HG02840 (cell line): ENCODE data around the gene FBXO44.

ENCODE experiments used
- ATAC-seq: cut with Tn5 transposase; IDR thresholded peaks from one replicate; pipeline ENCODE4 v1.9.1; 2021; ENCODE audit warnings: mild to moderate bottlenecking, moderate library complexity, moderate number of reproducible peaks; ENCODE audit not compliant: unreplicated experiment, low FRiP score

Gene FBXO44

GRCh38 chr1:11654939-11655808 lies 497 bp downstream of the FBXO44 start:
- ATAC-seq = no peak

- no peak for ATAC-seq
Observed at GRCh38 chr1:11657654-11658053, 3.0 kb downstream of the FBXO44 start.

DNA sequence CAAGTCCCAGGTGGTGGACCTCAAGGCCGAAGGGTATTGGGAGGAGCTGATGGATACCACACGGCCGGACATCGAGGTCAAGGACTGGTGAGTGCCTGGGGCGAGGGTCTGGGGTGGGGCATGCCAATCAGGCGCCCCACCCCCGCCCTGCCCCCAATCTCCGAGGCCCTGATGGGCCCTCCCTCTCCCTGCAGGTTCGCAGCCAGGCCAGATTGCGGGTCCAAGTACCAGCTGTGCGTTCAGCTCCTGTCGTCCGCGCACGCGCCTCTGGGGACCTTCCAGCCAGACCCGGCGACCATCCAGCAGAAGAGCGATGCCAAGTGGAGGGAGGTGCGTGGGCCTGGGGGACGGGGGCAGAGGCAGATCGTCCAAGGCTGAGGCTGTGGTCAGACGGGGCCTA lies 3.9 kb downstream of the FBXO44 start:
- no peak for ATAC-seq

DNA sequence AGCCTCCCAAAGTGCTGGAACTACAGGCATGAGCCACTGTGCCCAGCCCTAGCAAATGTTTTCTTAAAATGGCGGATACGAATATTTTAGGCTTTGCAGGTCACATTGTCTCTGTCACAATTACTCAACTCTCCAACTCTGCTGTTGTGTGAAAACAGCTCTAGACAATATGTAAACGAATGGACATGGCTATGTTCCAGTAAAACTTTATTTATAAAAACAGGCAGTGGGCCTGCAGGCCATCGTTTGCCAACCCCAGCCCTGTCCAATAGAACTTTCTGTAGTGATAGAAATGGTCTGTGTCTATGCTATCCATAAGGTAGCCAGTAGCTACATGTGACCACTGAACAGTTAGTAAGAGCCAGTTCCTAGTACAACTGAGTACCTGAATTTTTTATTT lies 5.1 kb downstream of the FBXO44 start:
- ATAC-seq = no peak

GRCh38 chr1:11661103-11661502 lies 6.4 kb downstream of the FBXO44 start:
- ATAC-seq = no peak

DNA sequence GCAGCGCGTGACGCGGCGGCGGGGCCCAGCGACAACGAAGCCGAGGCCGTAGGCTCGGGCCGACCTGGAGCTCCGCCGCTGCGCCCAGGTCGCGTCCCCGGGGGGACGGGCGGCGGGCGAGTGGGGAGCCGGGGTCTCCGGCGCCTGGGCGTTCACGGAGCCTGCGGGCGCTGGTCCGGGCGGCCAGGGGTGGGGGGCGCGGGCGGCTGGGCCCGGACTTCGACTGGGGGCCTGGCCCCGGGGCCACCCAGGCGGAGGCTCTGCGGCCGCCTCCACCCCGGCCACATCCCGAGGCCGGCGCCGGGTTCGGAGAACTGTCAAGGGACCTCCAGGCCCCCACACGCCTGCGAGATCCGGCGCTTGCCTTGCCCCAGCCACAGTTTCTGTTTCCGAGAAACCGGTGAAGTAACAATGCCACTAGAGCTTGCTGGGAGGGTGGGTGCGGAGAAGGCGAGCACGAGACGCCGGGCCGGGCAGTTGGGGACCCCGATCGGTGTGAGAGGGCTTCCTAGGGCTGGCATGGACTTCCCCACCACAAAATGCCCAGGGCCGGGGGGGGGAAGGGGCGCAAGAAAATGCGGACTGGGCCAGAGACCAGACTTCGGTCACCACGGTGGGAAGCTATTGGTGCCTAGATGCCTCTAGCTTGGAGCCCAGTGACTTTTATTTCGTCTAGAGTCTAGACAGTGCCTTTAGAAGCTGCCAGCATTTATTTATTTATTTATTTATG lies 9.8 kb downstream of the FBXO44 start:
- ATAC-seq = peak; percentile 44

DNA sequence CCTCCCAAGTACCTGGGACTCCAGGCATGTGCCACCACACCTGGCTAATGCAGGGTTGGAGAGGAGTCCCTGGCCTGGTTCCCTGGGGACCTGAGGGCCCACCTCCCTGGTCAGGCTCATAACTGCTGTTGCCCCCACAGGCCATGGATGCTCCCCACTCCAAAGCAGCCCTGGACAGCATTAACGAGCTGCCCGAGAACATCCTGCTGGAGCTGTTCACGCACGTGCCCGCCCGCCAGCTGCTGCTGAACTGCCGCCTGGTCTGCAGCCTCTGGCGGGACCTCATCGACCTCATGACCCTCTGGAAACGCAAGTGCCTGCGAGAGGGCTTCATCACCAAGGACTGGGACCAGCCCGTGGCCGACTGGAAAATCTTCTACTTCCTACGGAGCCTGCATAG lies 13.8 kb downstream of the FBXO44 start:
- ATAC-seq = no peak

DNA sequence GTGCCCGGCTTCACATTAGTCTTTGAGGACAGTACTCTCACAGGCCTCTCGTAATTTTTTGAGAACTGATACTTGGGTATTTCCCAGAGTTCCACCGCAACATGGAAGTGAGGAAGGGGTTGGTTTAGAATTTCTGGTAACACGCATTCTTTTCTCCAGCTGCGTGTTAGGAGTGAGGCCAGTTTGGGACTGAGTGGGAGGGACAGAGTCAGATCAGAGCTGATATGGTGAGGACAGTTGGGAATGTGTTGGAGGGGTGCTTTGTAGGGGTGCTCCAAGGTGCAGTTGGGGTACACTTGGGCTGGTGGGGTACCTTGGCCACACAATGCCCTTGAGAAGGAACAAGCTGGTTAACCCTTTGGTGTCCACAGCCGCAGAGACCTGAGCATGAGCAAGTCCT lies 16.1 kb downstream of the FBXO44 start:
- ATAC-seq = no peak

- ATAC-seq = no peak
Observed at GRCh38 chr1:11671205-11671543, 16.5 kb downstream of the FBXO44 start.

DNA sequence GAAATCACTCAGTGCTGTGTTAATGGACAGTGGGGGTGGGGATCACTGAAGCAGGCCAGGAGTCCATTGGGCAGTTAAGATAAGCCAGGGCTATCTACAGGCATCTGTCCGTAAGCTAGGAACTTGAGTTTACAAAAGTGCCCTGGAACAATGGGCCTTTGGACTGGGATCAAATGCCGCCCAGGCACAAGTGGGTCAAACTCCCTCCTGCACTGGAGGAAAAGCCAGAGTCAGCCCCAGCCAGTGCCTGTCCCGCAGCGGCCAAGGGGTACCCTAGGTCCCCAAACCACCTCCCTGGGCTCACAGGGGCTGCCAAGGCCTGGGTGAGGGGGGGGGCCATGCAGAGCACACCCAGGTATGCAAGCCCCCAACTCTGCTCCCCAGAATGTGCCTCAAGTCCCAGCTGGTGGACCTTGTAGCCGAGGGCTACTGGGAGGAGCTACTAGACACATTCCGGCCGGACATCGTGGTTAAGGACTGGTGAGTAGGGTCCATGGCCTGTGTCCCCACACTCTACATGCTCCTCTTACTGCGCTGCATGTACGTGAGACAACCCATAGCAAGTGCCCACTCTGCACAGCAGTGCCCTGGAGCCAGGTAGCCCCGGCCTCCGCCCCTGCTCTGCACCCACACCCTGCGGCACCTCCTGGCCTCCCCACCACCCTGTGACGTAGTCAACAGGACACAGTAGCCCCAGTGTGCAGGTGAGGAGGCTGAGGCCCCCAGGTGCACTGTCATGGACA lies 17.0 kb downstream of the FBXO44 start:
- ATAC-seq = no peak

- no peak for ATAC-seq
Observed at GRCh38 chr1:11673089-11673769, 18.6 kb downstream of the FBXO44 start.

GRCh38 chr1:11674488-11674887 lies 19.8 kb downstream of the FBXO44 start:
- ATAC-seq = no peak

DNA sequence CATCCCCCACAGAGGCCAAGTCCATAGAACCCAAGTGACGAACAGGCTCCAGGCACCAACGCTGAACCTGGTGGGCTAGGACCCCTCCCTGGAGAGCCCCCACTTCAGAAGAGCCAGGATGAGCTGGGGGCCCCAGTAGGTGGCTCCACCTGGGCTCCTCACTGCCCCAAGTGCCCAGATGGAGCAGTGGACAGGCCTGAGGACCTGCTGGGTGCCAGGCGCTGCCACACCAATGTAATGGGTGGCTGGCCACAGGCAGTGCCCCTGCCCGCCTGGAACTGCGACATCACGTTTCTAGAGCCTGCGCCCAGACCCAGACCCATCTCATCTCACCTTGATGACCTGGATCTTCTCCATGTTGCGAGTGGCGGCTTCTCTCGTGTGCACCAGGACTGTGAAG lies 20.6 kb downstream of the FBXO44 start:
- no peak for ATAC-seq

DNA sequence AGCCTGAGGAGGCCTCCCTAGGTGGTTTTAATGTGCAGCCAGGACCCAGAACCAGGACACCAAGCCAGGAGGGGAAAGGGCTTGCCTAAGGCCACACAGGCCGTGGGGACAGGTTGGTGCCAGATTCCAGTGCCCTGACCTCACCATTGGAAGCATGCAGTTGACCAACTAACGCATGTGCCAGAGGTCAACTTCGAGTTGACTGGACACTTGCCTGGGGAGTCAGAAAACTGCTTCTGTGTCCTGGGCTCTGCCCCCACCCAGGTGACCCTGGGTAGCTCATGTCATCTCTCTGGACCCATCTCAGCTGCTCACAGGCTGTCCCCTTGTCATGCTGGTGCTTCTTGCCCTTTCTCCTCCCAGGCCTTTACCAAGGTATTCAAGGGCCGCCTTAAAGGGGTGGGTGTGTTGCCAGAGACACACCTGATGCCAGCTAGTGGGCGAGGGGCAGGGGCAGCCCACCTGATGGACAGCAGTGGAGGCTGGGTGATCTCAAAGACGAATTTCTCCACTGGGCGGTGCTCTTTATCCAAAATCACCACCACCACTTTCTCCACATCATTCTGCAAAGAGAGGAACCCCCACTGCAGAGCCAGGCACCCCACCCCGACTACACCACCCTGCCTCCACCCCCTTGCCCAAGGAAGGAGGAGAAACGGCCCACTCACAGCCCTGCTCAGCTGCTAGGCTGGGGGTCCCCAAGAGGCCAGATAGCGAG lies 21.9 kb downstream of the FBXO44 start:
- ATAC-seq = no peak

DNA sequence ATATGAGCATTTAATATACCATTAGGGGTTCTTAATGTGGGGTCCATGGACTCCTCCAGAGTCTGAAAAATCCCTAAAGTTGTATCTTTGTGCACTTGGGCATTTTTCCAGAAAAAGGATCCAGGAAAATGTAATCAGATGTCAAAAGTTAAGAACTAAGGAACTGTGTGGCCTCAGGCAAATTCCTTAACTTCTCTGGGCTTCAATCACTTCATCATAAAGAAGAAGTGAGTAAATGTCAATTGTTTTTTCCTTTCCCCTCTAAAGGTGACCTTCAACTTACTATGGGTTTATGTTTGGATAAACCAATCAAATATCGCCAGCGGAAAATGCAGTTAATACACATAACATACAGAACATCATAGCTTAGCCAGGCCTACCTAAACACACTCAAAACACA lies 23.8 kb downstream of the FBXO44 start:
- no peak for ATAC-seq

GRCh38 chr1:11680270-11681070 lies 25.8 kb downstream of the FBXO44 start:
- ATAC-seq = peak; percentile 18

- ATAC-seq = peak; percentile 78
Observed at GRCh38 chr1:11681071-11681771, 26.5 kb downstream of the FBXO44 start, which contains the start of gene MAD2L2. MAD2L2 (minus strand) TSS chr1:11681148; CDS start chr1:11680601, 547 bp downstream.

DNA sequence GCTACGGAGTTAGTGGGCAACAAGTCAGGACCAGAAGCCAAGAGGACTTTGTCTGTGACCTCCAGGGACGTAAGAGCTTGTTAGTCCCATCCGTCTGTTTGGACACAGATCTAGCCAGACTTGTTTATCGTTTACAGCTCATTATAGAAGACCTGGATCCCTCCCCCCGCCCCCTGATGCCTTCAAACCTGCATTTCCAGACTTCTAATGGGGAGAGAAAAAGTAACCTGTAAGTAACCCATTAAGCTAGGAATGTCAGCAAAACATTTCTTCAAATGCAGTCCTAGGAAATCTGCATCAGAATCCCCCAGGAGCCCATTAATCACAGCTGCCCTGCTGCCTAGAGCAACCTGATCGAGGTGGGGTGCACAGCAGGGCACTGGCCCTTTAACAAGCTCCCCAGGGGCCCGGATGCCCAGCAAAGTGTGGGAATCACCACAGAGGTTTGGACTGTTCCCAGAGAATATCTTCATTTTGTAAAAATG lies 27.7 kb downstream of the FBXO44 start:
- no peak for ATAC-seq
